IPS DF 4.7 (cell line): Measurements from ENCODE around the gene MRPL48.
"Not testable (repeated sequence)": the region's sequence is repeated elsewhere in the genome, so short reads cannot be mapped to it uniquely, and the experiment has no call there.

Source experiments
- DNase-seq: peaks from one replicate; pipeline ENCODE4 v3.0.0-alpha.2; 2013; ENCODE audit warnings: low spot score; ENCODE audit errors: extremely low read depth

The MRPL48 gene

DNA sequence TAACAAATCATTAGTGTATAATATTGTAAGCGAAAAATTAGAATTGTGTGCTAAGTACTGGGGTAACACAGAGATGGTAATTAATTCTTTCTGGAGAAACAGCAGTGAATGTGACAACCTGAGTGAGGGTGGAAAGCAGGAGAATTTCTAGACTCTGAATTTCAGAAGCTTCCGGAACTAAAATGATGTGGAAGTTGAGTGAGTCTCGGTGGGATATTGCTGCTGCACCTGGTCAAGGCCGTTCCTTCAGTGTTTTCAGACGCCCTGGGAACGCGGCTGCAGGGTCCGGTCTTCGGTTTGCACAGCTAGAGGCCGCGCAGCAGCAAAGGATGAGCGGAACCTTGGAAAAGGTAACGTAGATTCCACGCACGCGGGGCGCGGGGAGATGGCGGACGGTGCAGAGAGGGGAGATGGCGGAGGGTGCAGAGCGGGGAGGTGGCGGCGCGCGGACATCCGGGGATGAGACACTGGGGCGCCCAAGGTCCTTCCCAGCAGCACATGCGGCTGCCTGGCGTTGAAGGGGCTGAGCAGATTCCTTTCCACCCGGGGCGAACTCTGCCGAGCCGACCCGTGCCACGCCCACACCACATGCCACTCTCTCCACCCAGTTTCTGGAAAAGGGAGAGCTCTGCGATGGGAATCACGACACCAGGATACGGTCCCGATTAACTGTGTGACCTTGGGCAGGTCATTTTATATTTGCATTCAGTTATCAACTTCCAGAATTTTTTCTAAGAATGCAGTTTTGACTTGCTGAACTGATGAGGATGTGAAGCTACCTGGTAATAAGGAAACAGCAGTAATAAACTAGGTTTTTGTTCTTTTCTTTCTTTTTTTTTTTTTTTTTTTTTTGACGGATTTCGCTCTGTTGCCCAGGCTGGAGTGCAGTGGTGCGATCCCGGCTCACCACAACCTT is at the start of gene MRPL48:
TSS of gene MRPL48 (plus strand) at position 232 of the 916 bp plus-strand sequence. CDS start at position 330, 98 bp downstream.
- DNase-seq, result peak; percentile 38

DNA sequence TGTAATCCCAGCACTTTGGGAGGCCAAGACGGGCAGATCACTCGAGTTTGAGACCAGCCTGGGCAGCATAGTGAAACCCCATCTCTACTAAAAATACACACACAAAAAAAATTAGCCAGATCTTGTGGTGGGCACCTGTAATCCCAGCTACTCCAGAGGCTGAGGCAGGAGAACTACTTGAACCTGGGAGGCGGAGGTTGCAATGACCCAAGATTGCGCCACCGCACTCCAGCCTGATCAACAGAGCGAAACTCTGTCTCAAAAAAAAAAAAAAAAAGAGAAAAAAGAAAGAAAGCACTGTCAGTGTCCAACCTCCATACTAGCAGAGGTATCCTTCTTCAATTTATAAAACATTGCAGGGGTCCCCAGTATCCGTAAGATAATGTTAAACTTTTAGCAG is 44.6 kb upstream of the MRPL48 start:
- no peak for DNase-seq

DNA sequence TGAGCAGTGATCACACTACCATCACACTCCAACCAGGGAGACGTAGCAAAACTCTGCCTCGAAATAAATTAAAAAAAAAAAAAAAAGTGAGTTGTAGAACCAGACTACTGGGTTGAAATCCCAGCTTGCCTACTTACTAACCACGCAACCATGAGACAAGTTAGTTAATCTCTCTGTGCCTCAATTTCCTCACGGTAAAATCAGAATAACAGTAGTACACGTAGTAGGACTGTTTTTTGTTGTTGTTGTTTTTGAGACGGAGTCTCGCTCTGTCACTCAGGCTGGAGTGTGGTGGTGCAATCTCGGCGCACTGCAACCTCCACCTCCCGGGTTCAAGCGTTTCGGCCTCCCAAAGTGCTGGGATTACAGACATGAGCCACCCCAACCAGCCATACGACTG is 41.0 kb upstream of the MRPL48 start:
- DNase-seq, result no peak

DNA sequence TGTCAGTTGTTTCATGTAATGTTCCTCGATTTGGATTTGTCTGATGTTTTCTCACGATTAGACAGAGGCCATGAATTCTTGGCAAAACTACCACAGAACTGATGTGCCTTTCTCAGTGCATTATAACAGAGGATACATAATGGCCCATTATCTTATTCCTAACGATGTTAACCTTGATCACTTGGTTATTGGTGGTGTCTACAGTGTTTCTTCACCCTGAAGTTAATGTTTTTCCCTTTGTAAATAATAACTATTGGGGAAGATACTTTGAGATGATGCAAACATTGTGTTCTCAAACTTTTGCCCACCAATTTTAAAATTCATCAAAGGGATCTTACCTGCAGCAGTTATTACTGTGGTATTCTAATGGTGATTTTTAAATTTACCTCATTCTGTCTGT is 39.9 kb upstream of the MRPL48 start:
- no peak for DNase-seq

DNA sequence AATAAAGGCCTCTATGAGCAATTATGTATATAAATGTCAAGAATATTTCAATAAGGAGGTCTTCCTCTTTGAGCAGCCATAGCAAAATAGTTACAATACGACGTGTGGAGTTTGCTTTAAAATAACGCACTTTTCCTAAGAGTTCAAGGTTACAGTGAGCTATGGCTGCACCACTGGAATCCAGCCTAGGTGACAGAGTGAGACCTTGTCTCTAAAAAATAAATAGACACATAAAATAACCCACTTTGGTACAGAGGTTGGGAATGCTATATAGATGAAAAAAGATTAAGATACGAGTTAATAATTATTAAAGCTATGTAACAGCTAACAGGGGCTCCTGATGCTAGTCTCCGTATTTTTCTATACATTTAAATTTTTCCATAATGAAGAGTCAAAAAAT is 39.4 kb upstream of the MRPL48 start:
- DNase-seq, result no peak

DNA sequence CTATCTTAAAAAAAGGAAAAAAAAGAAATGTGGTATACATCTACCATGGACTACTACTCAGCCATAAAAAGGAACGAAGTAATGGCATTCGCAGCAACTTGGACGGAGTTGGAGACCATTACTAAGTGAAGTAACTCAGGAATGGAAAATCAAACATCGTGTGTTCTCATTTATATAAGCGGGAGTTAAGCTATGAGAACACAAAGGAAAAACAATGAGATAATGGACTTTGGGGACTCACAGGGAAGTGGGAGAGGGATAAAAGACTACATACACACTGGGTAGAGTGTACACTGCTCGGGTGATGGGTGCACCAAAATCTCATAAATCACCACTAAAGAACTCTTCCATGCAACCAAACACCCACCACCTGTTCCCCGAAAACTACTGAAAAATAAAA is 38.6 kb upstream of the MRPL48 start:
- no peak for DNase-seq

DNA sequence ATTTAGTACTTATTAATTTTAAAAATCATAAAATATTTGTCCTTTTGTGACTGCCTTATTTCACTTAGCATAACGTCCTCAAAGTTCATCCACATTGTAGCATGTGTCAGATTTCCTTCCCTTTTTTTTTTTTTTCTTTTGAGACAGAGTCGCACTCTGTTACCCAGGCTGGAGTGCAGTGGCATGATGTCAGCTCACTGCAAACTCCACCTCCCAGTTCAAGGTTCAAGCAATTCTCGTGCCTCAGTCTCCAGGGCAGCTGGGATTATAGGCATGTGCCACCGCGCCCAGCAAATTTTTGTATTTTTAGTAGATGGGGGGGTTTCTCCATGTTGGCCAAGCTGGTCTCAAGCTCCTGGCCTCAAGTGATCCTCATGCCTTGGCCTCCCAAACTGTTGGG is 37.4 kb upstream of the MRPL48 start:
- DNase-seq, result no peak

DNA sequence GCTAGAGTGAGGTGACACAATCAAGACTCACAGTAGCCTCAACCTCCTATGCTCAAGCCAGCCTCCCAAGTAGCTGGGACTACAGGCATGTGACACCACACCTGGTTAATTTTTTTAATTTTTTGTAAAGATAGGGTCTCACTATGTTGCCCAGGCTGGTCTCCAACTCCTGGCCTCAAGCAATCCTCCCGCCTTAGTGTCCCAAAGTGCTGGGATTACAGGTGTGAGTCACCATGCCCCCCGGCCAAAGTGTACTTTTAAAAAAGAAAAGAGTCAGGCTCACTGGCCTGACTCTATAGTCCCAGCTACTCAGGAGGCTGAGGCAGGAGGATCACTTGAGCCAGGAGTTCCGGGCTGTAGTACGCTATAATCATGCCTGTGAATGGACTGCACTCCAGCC is 36.8 kb upstream of the MRPL48 start:
- DNase-seq, result not testable (repeated sequence)

DNA sequence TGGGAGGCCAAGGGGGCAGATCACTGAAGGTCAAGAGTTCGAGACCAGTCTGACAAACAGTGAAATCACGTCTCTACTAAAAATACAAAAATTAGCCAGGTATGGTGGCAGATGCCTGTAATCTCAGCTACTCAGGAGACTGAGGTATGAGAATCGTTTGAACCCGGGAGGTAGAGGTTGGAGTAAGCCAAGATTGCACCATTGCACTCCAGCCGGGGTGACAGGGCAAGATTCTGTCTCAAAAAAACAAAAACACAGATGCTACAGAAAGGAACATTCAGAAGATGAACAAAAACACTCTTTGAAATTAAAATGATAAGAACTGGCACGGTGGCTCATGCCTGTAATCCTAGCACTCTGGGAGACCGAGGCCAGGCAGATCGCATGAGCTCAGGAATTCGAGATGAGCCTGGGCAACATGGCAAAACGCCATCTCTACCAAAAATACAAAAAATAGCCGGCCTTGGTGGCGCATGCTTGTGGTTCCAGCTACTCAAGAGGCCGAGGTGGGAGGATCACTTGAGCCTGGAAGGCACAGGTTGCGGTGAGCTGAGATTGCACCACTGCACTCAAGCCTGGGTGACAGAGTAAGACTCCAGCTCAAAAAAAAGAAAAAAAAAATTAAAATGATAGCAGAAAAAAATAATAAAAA is 35.3 kb upstream of the MRPL48 start:
- no peak for DNase-seq

DNA sequence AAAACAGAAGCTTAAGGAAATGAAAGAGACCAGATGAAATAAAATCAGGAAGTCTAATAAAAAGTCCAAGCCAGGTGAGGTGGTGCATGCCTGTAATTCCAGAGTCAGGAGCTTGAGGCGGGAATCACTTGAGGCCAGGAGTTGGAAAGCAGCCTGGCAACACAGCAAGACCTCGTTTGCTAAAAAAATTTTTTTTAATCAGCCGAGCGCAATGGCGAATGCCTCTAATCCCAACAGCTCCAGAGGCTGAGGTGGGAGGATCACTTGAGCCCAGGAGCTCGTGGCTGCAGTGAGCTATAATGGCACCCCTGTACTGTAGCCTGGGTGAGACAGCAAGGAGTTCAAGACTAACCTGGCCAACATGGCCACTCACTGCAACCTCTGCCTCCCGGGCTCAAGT is 34.8 kb upstream of the MRPL48 start:
- no peak for DNase-seq

DNA sequence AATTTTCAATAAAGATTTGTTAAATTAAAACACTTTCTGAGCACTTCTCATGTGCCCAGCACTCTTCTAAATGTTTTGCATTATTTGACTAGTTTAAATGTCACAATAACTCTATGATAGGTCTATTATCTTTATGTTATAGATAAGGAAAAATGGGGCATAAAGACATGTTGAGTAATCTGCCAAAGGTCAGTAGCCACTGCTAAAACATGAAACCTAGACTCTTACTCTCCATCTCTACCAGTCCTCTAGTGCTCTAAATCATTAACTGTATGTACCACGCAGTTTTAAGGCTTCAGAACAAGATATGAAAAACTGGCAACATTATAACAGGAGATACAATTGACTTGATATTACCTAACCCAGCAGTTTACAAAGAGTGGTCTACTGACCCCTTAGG is 33.7 kb upstream of the MRPL48 start:
- no peak for DNase-seq

DNA sequence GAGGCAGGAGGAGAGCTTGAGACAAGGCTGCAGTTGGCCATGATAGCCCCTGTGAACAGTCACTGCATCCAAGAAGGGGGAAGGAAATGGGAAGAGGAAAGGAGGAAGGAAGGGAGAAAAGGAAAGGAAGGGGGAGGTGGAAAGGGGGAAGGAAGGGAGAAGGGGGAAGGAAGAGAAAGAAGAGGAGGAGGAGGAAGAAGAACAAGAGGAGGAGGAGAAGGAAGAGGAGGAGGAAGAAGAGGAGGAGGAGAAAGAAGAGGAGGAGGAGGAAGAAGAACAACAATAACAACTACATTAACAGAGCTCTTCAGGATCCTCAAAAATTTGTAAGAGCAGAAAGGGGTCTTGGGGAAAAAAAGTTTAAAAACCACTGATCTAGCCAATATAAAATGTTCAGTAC is 32.0 kb upstream of the MRPL48 start:
- DNase-seq, result no peak

DNA sequence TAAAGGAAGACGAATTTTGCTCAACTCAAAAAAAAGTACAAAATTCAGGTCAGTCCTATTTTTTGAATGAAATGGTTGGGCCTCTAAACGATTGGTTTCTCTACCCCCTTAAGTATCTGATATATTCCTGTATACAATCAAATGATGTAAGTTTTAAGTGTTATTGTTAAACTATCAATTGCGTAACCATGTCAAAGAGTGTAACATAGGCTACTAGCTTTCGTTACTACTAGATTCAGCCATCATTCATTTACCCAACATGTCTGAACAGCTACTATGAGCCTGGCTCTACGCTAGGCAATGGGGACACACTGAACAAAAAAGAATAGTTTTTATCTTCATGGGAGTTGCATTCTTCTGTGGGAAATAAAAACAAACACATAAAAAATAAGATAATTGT is 30.1 kb upstream of the MRPL48 start:
- no peak for DNase-seq

DNA sequence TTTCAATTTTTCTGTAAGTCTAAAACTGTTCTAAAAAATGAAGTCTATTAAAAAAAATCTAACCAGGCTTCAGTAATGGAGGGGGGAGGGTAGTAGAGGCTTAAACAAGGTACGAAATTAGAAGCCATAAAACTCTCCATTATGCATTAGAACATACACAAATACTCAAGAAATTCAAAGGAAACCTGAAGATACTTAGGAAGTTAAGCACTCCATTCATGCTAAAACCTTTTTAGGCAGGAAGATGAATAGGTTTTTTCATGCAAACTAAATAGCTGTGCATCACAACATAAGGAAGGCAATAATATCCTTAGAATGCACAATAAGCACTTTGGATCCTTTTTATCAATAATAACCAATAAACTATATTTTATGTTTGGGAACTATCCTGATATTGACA is 29.2 kb upstream of the MRPL48 start:
- no peak for DNase-seq

DNA sequence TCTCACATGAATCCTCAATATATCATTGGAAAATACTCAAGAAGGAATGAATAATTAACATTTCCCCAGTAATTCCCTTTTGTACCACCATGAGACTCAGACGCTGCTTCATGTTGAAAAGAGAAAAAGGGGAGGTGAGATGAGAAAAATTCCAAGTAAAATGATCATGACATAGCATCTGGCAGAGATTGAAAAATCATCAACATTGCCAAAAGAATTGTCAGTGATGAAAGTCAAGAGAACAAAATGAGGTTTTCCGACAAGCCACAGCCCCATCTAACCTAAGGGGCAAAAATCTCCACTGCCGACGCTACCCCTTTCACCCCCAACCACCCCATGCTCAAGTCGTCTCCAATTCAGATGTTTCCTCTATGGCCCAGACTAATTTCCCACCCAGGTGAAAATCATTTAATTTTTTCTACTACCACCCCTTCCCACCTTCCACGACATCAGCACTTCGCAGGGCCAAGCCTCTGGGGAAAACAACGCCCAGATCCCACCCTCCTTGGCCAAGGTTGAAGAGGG is 28.0 kb upstream of the MRPL48 start:
- DNase-seq, result no peak

DNA sequence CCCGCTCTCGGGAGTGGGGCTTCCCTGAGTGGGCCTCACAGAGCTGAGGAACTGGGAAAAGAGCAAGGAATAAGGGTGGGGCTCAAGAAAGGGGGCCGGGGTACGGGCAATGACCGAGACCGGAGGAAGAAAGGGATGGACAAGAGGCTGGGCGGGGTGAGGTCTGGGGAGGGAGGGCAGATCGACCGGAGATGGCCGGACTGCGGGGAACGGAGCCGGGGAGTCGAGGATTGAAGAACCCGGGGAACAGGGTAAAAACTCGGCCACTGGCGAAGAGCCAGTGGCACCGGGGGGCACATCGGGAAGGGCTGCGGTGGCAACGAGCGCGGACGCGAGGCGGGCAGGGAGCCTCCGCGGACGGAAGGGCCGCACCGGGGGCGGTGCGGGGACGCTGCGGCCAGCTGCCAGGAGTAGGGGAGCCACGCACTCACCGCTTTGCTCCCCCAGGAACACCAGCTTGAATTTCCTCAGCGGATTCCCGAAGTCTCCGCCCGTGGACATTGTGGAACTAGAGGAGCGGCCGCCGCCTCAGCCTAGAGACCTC is 27.5 kb upstream of the MRPL48 start:
- DNase-seq, result no peak

DNA sequence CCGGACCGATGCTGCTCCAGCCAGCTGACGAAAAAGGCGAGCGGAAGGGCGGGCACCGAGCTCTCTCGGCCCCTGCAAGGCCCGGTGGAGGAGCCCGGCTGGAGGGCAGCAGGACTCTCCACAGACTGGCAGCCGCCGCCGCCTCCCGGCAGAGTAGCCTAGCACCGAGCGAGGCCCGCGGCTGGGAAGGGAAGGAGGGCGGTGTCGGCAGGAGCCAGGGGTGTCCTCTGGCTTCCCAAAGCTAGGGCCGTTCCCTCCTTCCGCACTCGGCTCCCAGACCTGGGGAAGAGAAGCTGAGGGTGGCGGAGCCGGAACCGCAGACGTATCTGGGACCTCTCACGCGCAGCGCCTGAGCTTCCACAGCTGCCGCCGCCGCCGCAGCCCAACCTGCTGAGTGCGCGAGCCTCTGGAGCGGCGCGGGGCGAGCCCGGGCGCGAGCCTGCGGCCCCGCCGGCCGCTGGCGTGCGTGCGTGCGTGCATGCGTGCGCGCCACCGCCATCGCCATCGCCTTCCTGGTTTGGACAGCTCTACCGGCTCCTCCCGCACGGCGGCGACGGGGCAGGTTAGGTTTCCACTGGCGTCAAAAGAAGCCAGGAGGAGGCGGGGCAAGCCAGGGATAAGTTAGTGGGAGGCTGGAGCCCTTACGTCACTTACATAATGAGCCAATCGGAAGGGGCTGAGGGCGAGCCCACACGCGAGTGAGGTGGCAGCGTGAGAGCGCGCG is 26.8 kb upstream of the MRPL48 start, which contains the start of gene RAB6A:
TSS of gene RAB6A (minus strand) at position 396 of the 724 bp plus-strand sequence. CDS start 439 bp downstream, outside the sequence.
- peak; percentile 98 for DNase-seq

DNA sequence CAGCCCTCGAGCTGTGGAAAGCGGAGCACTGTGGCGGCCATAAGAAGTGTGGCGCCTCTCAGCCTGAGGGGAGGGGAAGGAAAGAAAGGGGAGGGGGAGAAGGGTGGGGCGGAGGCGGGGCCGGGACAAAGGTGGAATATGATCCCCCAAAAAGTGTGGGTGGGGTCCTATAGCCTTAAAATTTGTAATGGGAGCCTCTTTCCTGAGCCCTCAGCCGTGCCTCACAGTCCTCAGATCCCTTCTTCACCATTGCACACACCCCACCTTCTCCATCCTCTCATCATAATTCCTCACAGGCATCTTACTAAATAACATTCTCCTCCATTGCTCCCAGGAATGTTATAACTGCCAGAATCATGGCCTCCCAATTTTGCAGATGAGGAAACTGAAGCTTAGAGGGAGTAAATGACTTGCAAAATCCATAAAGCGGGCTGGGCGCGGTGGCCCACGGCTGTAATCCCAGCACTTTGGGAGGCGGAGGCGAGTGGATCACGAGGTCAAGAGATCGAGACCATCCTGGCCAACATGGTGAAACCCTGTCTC is 26.2 kb upstream of the MRPL48 start:
- no peak for DNase-seq

DNA sequence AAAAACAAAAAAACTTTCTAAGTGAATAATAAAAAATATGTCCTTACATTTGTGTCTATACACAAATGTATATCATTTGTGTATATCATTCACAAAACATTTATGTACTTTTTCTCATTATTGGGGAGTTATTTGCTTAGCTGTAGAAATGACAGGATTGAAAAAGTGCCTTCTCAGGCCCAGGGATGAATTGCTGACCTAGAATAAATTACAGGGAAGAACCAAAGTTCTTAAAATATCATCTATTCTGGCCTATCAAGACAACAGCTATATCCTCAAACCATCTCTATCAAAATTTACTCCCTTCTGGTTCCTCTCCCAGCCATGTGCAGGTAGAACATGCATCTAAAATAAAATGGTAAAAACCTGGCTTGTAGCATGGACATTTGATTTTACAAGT is 24.9 kb upstream of the MRPL48 start:
- no peak for DNase-seq

DNA sequence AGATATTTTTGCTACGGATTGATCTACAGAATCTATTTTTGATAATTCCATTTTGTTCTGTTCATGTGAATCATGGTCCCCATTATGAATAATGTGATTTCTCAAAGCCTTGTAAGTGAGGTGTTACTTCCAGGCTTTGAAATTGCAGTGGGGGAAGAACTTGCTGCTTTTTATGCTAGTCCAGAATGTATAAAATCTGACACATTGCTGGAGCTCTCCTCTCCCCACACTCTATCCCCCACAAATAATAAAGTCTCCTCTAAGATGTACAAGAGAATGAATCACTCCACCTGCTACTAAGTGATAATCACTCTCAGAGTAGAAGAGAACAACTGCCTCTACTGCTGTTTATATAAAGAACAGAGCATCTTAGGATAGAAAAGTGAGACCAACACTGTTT is 20.9 kb upstream of the MRPL48 start:
- no peak for DNase-seq

DNA sequence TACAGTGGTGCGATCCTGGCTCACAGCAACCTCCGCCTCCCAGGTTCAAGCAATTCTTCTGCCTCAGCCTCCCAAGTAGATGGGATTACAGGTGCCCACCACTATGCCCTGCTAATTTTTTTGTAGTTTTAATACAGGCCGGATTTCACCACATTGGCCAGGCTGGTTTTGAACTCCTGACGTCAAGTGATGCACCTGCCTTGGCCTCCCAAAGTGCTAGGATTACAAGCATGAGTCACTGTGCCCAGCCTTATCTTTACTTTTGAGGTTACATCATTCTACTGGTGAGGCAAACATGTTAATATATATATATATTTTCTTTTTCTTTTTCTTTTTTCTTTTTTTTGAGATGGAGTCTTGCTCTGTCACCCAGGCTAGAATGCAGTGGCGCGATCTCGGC is 16.9 kb upstream of the MRPL48 start:
- DNase-seq, result not testable (repeated sequence)
